ENCODE measurements around the gene L1CAM.

Gene L1CAM

GRCh38 chrX:153922932-153923857, 37.2 kb upstream of the L1CAM start:
- Histone ChIP-seq H3K36me3 (ENCODE audit: control insufficient read depth in 2 of 2, insufficient read depth in 1 of 2, low read length in 2 of 2) (no peaks in the 10 kb centered on the region), H3K4me3 (ENCODE audit: low read depth, low read length) (no peak overlapping the region), H3K9me3 (ENCODE audit: control insufficient read depth, insufficient read depth, low read depth, low read length) (no peaks in the 10 kb centered on the region), H3K27ac (ENCODE audit: extremely low read depth, low read depth, low read length) (no peak overlapping the region), H3K4me1 (ENCODE audit: control insufficient read depth, insufficient read depth, low read length) (peaks cover 4% of the 10 kb centered on the region)
- POLR2A ChIA-PET, result interaction anchor here (0.5 to 2.4 kb wide), 8 partner anchors 12 to 109 kb away, joined by 3 to 18 read pairs (median 6); partner anchors contain the start of genes HCFC1, NAA10 and TMEM187
- CTCF ChIA-PET, result interaction anchor here (0.5 to 9.1 kb wide), 27 partner anchors 10 to 412 kb away, joined by 3 to 168 read pairs (median 4); partner anchors contain the start of genes NAA10 and RENBP
- TF ChIP-seq ZNF354C (tag by site-specific recombination; IDR thresholded peaks at IDR 0.05; ENCODE audit: borderline replicate concordance, low read depth) (no peak), ZNF600 (tag by site-specific recombination; IDR thresholded peaks at IDR 0.05) (peak; percentile 25; the same call in 1 of the 2 replicates), ZNF292 (tag by site-specific recombination; IDR thresholded peaks at IDR 0.05; ENCODE audit: borderline replicate concordance, low read depth) (no peak), ZNF629 (tag by site-specific recombination; IDR thresholded peaks at IDR 0.05) (no peak), ZNF777 (tag by site-specific recombination; IDR thresholded peaks at IDR 0.05; ENCODE audit: borderline replicate concordance) (no peak), ZNF155 (tag by site-specific recombination; IDR thresholded peaks at IDR 0.05) (no peak), EGR2 (tag by site-specific recombination; IDR thresholded peaks at IDR 0.05; ENCODE audit: low read depth) (no peak), ZBTB48 (tag by site-specific recombination; IDR thresholded peaks at IDR 0.05) (no peak), ZNF623 (tag by site-specific recombination; IDR thresholded peaks at IDR 0.05) (no peak), SCRT2 (tag by site-specific recombination; IDR thresholded peaks at IDR 0.05) (no peak), ZNF19 (tag by site-specific recombination; IDR thresholded peaks at IDR 0.05; ENCODE audit: low read depth) (no peak), ZNF341 (tag by site-specific recombination; IDR thresholded peaks at IDR 0.05; ENCODE audit: low read depth) (peak; percentile 44; the same call in 1 of the 2 replicates), ZNF555 (tag by site-specific recombination; conservative IDR thresholded peaks at IDR 0.05) (no peak), RBAK (tag by site-specific recombination; IDR thresholded peaks at IDR 0.05) (no peak), ZNF561 (tag by site-specific recombination; IDR thresholded peaks at IDR 0.05; ENCODE audit: borderline replicate concordance) (peak; percentile 54; the same call in 1 of the 2 replicates), ZNF670 (tag by site-specific recombination; IDR thresholded peaks at IDR 0.05; ENCODE audit: low read depth) (no peak), ZNF280D (tag by site-specific recombination; IDR thresholded peaks at IDR 0.05) (no peak), OSR2 (tag by site-specific recombination; IDR thresholded peaks at IDR 0.05) (no peak), MZF1 (tag by site-specific recombination; IDR thresholded peaks at IDR 0.05; ENCODE audit: borderline replicate concordance) (no peak), ZNF311 (tag by site-specific recombination; IDR thresholded peaks at IDR 0.05; ENCODE audit: borderline replicate concordance) (no peak), ZNF473 (tag by site-specific recombination; IDR thresholded peaks at IDR 0.05) (no peak), GLI4 (tag by site-specific recombination; IDR thresholded peaks at IDR 0.05) (no peak), ZNF510 (tag by site-specific recombination; IDR thresholded peaks at IDR 0.05; ENCODE audit: insufficient replicate concordance) (no peak), TSHZ1 (tag by site-specific recombination; IDR thresholded peaks at IDR 0.05; ENCODE audit: borderline replicate concordance) (no peak), ZNF792 (tag by site-specific recombination; IDR thresholded peaks at IDR 0.05) (no peak), ZNF488 (tag by site-specific recombination; IDR thresholded peaks at IDR 0.05) (no peak)
- TF ChIP-seq, protein P1, sequence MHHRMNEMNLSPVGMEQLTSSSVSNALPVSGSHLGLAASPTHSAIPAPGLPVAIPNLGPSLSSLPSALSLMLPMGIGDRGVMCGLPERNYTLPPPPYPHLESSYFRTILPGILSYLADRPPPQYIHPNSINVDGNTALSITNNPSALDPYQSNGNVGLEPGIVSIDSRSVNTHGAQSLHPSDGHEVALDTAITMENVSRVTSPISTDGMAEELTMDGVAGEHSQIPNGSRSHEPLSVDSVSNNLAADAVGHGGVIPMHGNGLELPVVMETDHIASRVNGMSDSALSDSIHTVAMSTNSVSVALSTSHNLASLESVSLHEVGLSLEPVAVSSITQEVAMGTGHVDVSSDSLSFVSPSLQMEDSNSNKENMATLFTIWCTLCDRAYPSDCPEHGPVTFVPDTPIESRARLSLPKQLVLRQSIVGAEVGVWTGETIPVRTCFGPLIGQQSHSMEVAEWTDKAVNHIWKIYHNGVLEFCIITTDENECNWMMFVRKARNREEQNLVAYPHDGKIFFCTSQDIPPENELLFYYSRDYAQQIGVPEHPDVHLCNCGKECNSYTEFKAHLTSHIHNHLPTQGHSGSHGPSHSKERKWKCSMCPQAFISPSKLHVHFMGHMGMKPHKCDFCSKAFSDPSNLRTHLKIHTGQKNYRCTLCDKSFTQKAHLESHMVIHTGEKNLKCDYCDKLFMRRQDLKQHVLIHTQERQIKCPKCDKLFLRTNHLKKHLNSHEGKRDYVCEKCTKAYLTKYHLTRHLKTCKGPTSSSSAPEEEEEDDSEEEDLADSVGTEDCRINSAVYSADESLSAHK (tag by site-specific recombination; IDR thresholded peaks at IDR 0.05), result no peak

Measured in HEK293 (cell line).